A673 (cell line): ENCODE results near the gene NLGN1. TPM values are rescaled to one million over a fixed set of nuclear protein-coding genes. Genes with fewer than 3 reads are reported as not detected.

Experiments used
- BruUV-seq: library from RNA; stranded (reverse); fragments of 400-500 nt; replicated peaks from 2 replicates; lab custom pipeline; 2021; lab: Mats Ljungman, UMichigan
- CTCF ChIA-PET: fragments of 300-600 bp; sonication (Branson Sonifier 250); formaldehyde crosslinking; loops from one replicate; lab custom pipeline; 2022; ENCODE audit warnings: antibody characterized with exemption; lab: Charles Lee
- POLR2A ChIA-PET: fragments of 300-600 bp; sonication (Branson Sonifier 250); formaldehyde crosslinking; loops from one replicate; lab custom pipeline; 2022; ENCODE audit warnings: antibody characterized with exemption; ENCODE audit not compliant: low non-redundant PET; lab: Charles Lee
- DNase-seq: peaks from one replicate; pipeline ENCODE4 v3.0.0-alpha.2; 2015; ENCODE audit warnings: low spot score
- H3K27ac ChIP-seq: fragments of 200-600 bp; sonication (generic); 2 replicates; pipeline ENCODE4 v1.5.1; 2016; ENCODE audit warnings: mixed run types, low read depth, mild to moderate bottlenecking, mixed read lengths, antibody characterized with exemption, low read length; ENCODE audit not compliant: poor library complexity, severe bottlenecking
- H3K27me3 ChIP-seq: fragments of 200-600 bp; sonication (generic); replicated peaks from 2 replicates; pipeline ENCODE4 v1.6.1; 2017; ENCODE audit warnings: mixed run types, low read depth, mild to moderate bottlenecking, mixed read lengths, antibody characterized with exemption, low read length; ENCODE audit not compliant: insufficient read depth, poor library complexity
- H3K36me3 ChIP-seq: fragments of 200-600 bp; sonication (generic); 2 replicates; pipeline ENCODE4 v1.6.1; 2016; ENCODE audit warnings: mixed run types, mild to moderate bottlenecking, mixed read lengths, antibody characterized with exemption, low read length; ENCODE audit not compliant: insufficient read depth, poor library complexity, severe bottlenecking
- H3K4me1 ChIP-seq: fragments of 200-600 bp; sonication (generic); 2 replicates; pipeline ENCODE4 v1.6.1; 2017; ENCODE audit warnings: mixed run types, mild to moderate bottlenecking, mixed read lengths, antibody characterized with exemption, low read length; ENCODE audit not compliant: insufficient read depth, poor library complexity, severe bottlenecking
- H3K4me3 ChIP-seq: fragments of 200-600 bp; sonication (generic); 2 replicates; pipeline ENCODE4 v1.5.1; 2016; ENCODE audit warnings: low read depth, mixed run types, mild to moderate bottlenecking, mixed read lengths, low read length; ENCODE audit not compliant: poor library complexity, severe bottlenecking
- H3K9me3 ChIP-seq: fragments of 200-600 bp; sonication (generic); 2 replicates; pipeline ENCODE4 v1.6.1; 2016; ENCODE audit warnings: mixed run types, low read depth, mild to moderate bottlenecking, mixed read lengths, antibody characterized with exemption, low read length; ENCODE audit not compliant: poor library complexity, severe bottlenecking
- EZH2 ChIP-seq: fragments of 200-600 bp; sonication (generic); IDR thresholded peaks from 2 replicates; pipeline ENCODE4 v1.6.1; 2017; ENCODE audit warnings: borderline replicate concordance, low read depth, mild to moderate bottlenecking, mixed read lengths, antibody characterized with exemption, low read length; ENCODE audit not compliant: poor library complexity, severe bottlenecking
- intact Hi-C: fragments of 100-400 bp; cut with micrococcal nuclease; formaldehyde crosslinking; loops from one replicate; pipeline ENCODE4 v1.10.0; 2022; ENCODE audit not compliant: unreplicated experiment
- total RNA-seq: library from RNA; stranded (reverse); gene quantifications from 2 replicates; pipeline ENCODE4 v1.2.3, GENCODE V29; 2021
- TF ChIP-seq, protein P1 (sequence below): fragments of 300-800, 200-600 bp; sonication (generic); conservative IDR thresholded peaks from 2 replicates; pipeline ENCODE4 v1.5.1; 2017; ENCODE audit warnings: low read depth, mild to moderate bottlenecking, antibody characterized with exemption, low read length, moderate library complexity, mixed read lengths

NLGN1 gene
- total RNA-seq, 1 experiment from 2014 or later, result 0.39 TPM

DNA sequence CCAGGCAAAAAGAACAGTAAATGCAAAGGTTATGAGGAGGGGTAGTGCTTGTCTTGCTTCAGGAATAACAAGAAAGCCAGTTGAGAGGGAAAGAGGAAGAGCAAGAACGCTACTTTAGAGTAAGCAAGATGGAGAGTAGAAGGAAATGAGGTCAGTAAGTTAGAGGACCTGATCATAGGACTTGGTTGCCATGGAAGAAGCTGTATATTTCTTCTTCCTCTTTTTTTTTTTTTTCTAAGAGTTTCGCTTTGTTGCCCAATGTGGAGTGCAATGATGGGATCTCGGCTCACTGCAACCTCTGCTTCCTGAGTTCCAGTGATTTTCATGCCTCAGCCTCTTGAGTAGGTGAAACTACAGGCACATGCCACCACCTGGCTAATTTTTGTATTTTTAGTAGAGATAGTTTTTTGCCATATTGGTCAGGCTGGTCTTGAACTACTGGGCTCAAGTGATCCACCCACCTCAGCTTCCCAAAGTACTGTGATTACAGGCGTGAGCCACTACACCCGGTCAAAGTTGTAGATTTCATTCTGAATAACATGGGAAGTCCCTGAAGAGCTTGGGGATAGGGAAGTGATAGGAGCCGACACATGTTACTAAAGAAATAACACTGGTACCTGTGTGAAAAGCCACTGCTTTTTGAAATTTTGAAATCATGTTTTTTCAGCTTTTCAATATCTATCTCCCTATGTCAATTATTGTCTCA, 933.7 kb downstream of the NLGN1 start:
- CTCF ChIA-PET, result no interaction called here
- H3K4me3 ChIP-seq, result no peak overlapping the region
- POLR2A ChIA-PET, result no interaction called here
- H3K27ac ChIP-seq, result no peak overlapping the region
- DNase-seq, result no peak
- BruUV-seq, result no TSS peak
- H3K27me3 ChIP-seq, result no peaks in the 10 kb centered on the region
- peaks cover 3% of the 10 kb centered on the region for H3K4me1 ChIP-seq
- H3K36me3 ChIP-seq, result no peaks in the 10 kb centered on the region
- intact Hi-C loops, result no loop called here
- no peak for TF ChIP-seq EZH2
- TF ChIP-seq, protein P1, sequence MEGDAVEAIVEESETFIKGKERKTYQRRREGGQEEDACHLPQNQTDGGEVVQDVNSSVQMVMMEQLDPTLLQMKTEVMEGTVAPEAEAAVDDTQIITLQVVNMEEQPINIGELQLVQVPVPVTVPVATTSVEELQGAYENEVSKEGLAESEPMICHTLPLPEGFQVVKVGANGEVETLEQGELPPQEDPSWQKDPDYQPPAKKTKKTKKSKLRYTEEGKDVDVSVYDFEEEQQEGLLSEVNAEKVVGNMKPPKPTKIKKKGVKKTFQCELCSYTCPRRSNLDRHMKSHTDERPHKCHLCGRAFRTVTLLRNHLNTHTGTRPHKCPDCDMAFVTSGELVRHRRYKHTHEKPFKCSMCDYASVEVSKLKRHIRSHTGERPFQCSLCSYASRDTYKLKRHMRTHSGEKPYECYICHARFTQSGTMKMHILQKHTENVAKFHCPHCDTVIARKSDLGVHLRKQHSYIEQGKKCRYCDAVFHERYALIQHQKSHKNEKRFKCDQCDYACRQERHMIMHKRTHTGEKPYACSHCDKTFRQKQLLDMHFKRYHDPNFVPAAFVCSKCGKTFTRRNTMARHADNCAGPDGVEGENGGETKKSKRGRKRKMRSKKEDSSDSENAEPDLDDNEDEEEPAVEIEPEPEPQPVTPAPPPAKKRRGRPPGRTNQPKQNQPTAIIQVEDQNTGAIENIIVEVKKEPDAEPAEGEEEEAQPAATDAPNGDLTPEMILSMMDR, result no peak
- H3K9me3 ChIP-seq, result no peaks in the 10 kb centered on the region

DNA sequence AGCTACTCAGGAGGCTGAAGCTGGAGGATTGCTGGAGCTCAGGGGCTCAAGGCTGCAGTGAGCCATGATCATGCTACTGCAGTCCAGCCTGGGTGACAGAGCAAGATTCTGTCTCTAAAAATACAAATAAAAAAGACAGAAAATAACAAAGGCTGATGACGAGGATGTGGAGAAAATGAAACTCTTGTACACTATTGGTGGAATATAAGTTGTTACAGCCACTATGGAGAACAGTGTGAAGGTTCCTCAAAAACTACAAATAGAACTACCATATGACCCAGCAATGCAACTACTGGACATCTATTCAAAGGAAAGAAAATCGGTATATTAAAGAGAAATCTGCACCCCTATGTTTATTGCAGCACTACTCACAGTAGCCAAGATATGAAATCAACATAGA, 934.8 kb downstream of the NLGN1 start:
- no peak for TF ChIP-seq EZH2
- TF ChIP-seq, protein P1, result no peak
- intact Hi-C loops, result no loop called here
- BruUV-seq, result no TSS peak
- H3K27me3 ChIP-seq, result no peaks in the 10 kb centered on the region
- no peak overlapping the region for H3K4me3 ChIP-seq
- H3K9me3 ChIP-seq, result no peaks in the 10 kb centered on the region
- ChIA-PET CTCF (no interaction called here), POLR2A (no interaction called here)
- no peaks in the 10 kb centered on the region for H3K36me3 ChIP-seq
- no peak overlapping the region for H3K27ac ChIP-seq
- DNase-seq, result no peak
- H3K4me1 ChIP-seq, result no peaks in the 10 kb centered on the region

DNA sequence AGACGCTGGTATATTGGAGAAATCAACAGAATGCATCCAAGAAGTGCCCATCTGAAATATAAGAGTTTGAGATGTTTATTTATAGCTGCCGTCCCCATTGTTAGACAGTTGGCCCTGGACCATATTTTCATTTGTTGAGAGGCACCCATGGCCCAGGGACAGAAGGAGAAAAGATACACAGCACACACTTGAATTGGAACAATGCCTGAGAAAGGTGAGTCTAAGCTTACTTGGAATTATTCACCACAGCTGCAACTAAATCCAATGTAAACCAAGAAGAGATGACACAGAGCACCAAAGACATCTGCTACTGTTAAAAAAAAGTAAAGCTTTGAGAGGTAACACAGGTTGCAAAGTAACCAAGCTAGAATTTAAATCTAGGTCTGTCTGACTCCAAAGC, 936.1 kb downstream of the NLGN1 start:
- Histone ChIP-seq H3K27me3 (no peaks in the 10 kb centered on the region), H3K4me1 (no peaks in the 10 kb centered on the region), H3K9me3 (no peaks in the 10 kb centered on the region), H3K36me3 (no peaks in the 10 kb centered on the region), H3K4me3 (no peak overlapping the region), H3K27ac (no peak overlapping the region)
- BruUV-seq, result no TSS peak
- intact Hi-C loops, result no loop called here
- CTCF ChIA-PET, result no interaction called here
- POLR2A ChIA-PET, result no interaction called here
- TF ChIP-seq, protein P1, result no peak
- no peak for DNase-seq
